Panc1 (cell line): ENCODE data around the gene LPCAT4. TPM values are rescaled to one million over a fixed set of nuclear protein-coding genes. Genes with fewer than 3 reads are reported as not detected.

Experiments
- ATAC-seq: fragments of 200-7000 bp; cut with Tn5 transposase; 2 replicates; pipeline ENCODE4 v1.9.1; 2020; ENCODE audit warnings: mild to moderate bottlenecking, moderate library complexity
- BruUV-seq: library from RNA; stranded (reverse); fragments of 400-500 nt; replicated peaks from 2 replicates; lab custom pipeline; 2021; lab: Mats Ljungman, UMichigan
- CTCF ChIA-PET: fragments of 300-600 bp; sonication (Branson Sonifier 250); formaldehyde crosslinking; loops from one replicate; lab custom pipeline; 2022; ENCODE audit warnings: antibody characterized with exemption; lab: Charles Lee
- POLR2A ChIA-PET: fragments of 300-600 bp; sonication (Branson Sonifier 250); formaldehyde crosslinking; loops from one replicate; lab custom pipeline; 2022; ENCODE audit warnings: antibody characterized with exemption; lab: Charles Lee
- DNase-seq: peaks from one replicate; pipeline ENCODE4 v3.0.0-alpha.2; 2010; ENCODE audit warnings: low read depth, low spot score
- H3K27ac ChIP-seq: 2 replicates; pipeline ENCODE4 v1.5.1; 2011; ENCODE audit warnings: mild to moderate bottlenecking, low read length, inconsistent platforms
- H3K27me3 ChIP-seq: fragments of 200-500 bp; sonication (Bioruptor generic); 2 replicates; pipeline ENCODE4 v1.6.0; 2014; ENCODE audit warnings: low read length, inconsistent platforms; ENCODE audit not compliant: control insufficient read depth, insufficient read depth
- H3K36me3 ChIP-seq: fragments of 200-500 bp; sonication (Bioruptor generic); 2 replicates; pipeline ENCODE4 v1.5.1; 2014; ENCODE audit warnings: inconsistent platforms, mild to moderate bottlenecking, low read length, moderate library complexity; ENCODE audit not compliant: control insufficient read depth, insufficient read depth
- H3K4me1 ChIP-seq: 2 replicates; pipeline ENCODE4 v1.5.1; 2011; ENCODE audit warnings: inconsistent platforms, mild to moderate bottlenecking, low read length, moderate library complexity; ENCODE audit not compliant: control insufficient read depth, insufficient read depth
- H3K4me3 ChIP-seq, 2 experiments: 2 replicates each; pipeline ENCODE4 v1.5.1; 2011 to 2012; ENCODE audit warnings: low read depth in 2 of 2, low read length in 2 of 2, mild to moderate bottlenecking in 2 of 2, inconsistent platforms in 1 of 2, moderate library complexity in 1 of 2
- H3K9me3 ChIP-seq: fragments of 200-500 bp; sonication (Bioruptor generic); 2 replicates; pipeline ENCODE4 v1.5.1; 2014; ENCODE audit warnings: low read depth, mild to moderate bottlenecking, inconsistent platforms, low read length, moderate library complexity; ENCODE audit not compliant: control insufficient read depth, insufficient read depth
- POLR2AphosphoS5 ChIP-seq: IDR thresholded peaks from 2 replicates; pipeline ENCODE4 v1.6.1; 2012; ENCODE audit warnings: mild to moderate bottlenecking, low read depth, low read length, moderate library complexity
- REST ChIP-seq, 2 experiments: IDR thresholded peaks; 2 replicates each; pipeline ENCODE4 v1.6.1; 2011 to 2012; ENCODE audit warnings: low read depth in 2 of 2, control low read depth in 1 of 2, low read length in 1 of 2, mild to moderate bottlenecking in 1 of 2, moderate library complexity in 1 of 2; ENCODE audit not compliant: insufficient read depth in 1 of 2
- SIN3A ChIP-seq: IDR thresholded peaks from 2 replicates; pipeline ENCODE4 v1.6.1; 2012; ENCODE audit warnings: low read depth, mild to moderate bottlenecking, low read length, moderate library complexity, borderline replicate concordance; ENCODE audit not compliant: insufficient read depth
- TCF7L2 ChIP-seq: IDR thresholded peaks from 2 replicates; pipeline ENCODE4 v1.6.1; 2011; ENCODE audit warnings: mild to moderate bottlenecking, low read depth, low read length, inconsistent platforms
- in situ Hi-C: cut with HindIII; loops from 2 replicates; pipeline ENCODE4 v1.10.0; 2016; ENCODE audit warnings: low sequenced_read_pairs, low pct_unique_long_range_greater_than_20kb
- intact Hi-C: fragments of 100-400 bp; cut with micrococcal nuclease; formaldehyde crosslinking; loops from one replicate; pipeline ENCODE4 v1.10.0; 2022; ENCODE audit not compliant: unreplicated experiment
- total RNA-seq: library from RNA; stranded (reverse); gene quantifications from one replicate; pipeline ENCODE4 v1.2.1, GENCODE V29; 2021; ENCODE audit not compliant: unreplicated experiment
- TF ChIP-seq, protein P1 (sequence below): fragments of 450-650 bp; IDR thresholded peaks from 2 replicates; pipeline ENCODE4 v1.5.1; 2017; ENCODE audit warnings: mild to moderate bottlenecking

The LPCAT4 gene
- total RNA-seq, 1 experiment from 2014 or later, result 58.5 TPM

DNA sequence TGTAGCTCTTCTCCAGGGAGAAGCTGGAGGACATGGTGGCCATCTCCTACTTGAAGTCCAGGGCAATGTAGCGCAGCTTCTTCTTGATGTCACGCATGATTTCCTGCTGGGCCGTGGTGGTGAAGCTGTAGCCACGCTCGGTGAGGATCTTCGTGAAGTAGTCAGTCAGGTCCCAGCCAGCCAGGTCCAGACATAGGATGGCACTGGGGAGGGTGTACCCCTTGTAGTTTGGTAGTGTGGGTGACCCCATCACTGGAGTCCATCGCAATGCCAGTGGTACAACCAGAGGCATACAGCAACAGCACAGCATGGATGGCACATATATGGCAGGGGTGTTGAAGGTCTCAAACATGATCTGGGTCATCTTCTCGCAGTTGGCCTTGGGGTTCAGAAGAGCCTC, 7.0 kb upstream of the LPCAT4 start:
- no peaks in the 10 kb centered on the region for H3K36me3 ChIP-seq
- CTCF ChIA-PET, result no interaction called here
- intact Hi-C loops (no loop called here), in situ Hi-C loops (no loop called here)
- DNase-seq, result no peak
- TF ChIP-seq SIN3A (no peak), POLR2AphosphoS5 (no peak), TCF7L2 (no peak)
- TF ChIP-seq, protein P1, sequence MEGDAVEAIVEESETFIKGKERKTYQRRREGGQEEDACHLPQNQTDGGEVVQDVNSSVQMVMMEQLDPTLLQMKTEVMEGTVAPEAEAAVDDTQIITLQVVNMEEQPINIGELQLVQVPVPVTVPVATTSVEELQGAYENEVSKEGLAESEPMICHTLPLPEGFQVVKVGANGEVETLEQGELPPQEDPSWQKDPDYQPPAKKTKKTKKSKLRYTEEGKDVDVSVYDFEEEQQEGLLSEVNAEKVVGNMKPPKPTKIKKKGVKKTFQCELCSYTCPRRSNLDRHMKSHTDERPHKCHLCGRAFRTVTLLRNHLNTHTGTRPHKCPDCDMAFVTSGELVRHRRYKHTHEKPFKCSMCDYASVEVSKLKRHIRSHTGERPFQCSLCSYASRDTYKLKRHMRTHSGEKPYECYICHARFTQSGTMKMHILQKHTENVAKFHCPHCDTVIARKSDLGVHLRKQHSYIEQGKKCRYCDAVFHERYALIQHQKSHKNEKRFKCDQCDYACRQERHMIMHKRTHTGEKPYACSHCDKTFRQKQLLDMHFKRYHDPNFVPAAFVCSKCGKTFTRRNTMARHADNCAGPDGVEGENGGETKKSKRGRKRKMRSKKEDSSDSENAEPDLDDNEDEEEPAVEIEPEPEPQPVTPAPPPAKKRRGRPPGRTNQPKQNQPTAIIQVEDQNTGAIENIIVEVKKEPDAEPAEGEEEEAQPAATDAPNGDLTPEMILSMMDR, result no peak
- no TSS peak for BruUV-seq
- no peak for ATAC-seq
- H3K9me3 ChIP-seq, result no peaks in the 10 kb centered on the region
- no peak overlapping the region for H3K4me3 ChIP-seq
- H3K4me1 ChIP-seq, result no peaks in the 10 kb centered on the region
- H3K27ac ChIP-seq, result no peak overlapping the region
- POLR2A ChIA-PET, result no interaction called here
- no peaks in the 10 kb centered on the region for H3K27me3 ChIP-seq

GRCh38 chr15:34370643-34371042, 3.6 kb upstream of the LPCAT4 start:
- ATAC-seq, result no peak
- in situ Hi-C loops, result no loop called here
- ChIA-PET CTCF (no interaction called here), POLR2A (no interaction called here)
- H3K4me1 ChIP-seq, result peaks cover 7% of the 10 kb centered on the region; the same call in 1 of the 2 replicates
- H3K4me3 ChIP-seq, result no peak overlapping the region
- H3K27me3 ChIP-seq, result no peaks in the 10 kb centered on the region
- no peaks in the 10 kb centered on the region; the same call in 1 of the 2 replicates for H3K36me3 ChIP-seq
- DNase-seq, result no peak
- no peaks in the 10 kb centered on the region for H3K9me3 ChIP-seq
- BruUV-seq, result no TSS peak
- TF ChIP-seq REST (IDR thresholded peaks at IDR 0.05; ENCODE audit: insufficient read depth in 1 of 2, low read depth in 2 of 2, low read length in 1 of 2) (no peak), SIN3A (no peak), TCF7L2 (no peak), POLR2AphosphoS5 (no peak)
- TF ChIP-seq, protein P1, result no peak
- intact Hi-C loops, result no loop called here
- H3K27ac ChIP-seq, result no peak overlapping the region
